Hematopoietic multipotent progenitor cell treated with erythropoietin and hydrocortisone succinate and interleukin-3 and kit ligand, for 6 days (in vitro differentiated cells): ENCODE data around the gene EFTUD2.

ENCODE experiments used
- DNase-seq: peaks from one replicate; pipeline ENCODE4 v3.0.0-alpha.2; 2015

Gene EFTUD2

DNA sequence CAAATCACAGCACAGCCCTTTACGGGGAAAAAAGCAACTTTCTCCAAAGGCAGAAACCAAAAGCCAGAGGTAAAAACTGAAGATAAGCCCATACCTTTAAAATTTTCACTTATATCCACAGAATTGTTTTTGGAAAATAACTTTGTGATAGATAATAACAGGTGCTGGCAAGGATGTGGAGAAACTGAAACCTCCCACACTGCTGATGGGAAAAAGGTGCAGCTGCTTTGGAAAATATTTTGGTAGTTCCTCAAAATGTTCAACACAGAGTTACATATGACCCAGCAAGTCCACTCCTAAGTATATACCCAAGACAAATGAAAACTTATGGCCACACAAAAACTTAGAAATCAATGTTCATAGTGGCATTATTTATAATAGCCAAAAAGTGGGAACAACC, 12.2 kb downstream of the EFTUD2 start:
- no peak for DNase-seq

DNA sequence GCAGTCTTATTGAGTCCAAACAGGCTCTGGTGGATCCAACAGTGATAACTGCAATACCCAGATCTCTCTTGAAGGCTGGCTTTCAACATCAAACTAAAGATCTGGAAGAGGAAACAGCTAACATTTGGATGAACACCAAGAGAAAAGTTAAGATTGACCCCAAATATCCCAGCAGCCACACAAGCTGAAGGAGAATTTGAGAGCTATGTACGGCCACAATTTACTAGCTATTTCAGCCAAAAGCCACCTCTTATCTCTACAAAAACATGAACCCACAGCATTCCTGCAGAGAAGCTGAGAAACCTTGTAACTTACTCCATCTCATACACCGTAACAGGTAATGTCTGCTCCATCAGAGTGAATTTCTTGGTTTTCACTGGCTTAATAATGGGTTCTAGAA, 14.3 kb downstream of the EFTUD2 start:
- DNase-seq: no peak

DNA sequence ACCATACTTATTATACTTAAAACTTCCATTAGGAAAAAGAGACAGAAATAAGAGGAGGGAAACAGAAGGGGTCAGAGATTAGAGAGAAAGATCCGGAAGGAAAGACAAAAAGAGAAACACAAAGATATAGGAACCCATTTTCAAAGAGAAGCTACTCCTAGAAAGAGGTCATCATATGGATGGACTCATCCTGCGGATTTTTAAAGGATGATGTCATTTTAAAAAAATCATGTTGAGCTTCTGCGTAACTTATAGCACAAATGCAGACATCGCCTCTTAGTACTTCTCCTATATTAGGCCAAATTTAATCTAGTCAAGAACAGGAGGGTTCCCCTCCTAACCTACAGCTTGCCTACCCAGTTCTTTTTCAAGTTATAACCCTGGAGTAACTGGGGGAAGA, 18.1 kb downstream of the EFTUD2 start:
- no peak for DNase-seq

DNA sequence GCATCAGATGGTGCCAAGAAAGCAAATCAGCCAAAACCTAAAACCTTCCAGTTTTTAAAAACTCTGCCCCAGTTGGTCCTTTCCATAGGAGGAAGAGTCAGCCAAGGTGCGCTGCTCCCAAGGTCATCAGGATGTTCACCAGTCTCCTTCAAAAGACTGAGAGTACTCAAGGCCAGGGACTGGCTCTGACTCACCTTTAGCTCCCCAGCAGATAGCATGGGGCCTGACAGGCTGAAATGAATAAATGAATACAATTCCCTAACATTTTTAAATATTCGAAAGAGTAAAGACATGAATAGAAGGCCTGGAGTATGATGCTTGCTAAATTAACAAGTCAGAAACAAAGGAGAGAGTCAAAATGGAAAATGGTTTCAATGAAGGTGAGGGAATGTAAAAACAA, 19.2 kb downstream of the EFTUD2 start:
- DNase-seq: no peak

DNA sequence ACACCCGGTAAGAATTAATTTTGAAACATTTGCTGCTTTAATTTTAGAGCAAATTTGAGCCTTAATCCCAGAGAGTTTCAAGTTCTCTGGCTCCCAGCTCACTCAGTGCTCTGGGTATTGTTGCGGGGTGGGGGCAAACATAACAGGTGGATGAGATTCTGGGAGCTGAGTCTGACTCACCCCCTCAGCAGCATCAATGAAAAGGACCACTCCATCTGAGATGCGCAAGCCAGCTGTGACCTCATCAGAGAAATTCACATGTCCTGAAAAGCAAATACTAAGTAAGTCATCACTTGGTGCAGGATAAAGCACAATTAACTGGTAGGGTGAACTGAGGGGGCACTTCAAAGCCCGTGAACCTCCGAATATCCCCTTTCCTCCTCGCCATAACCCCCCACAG, 19.9 kb downstream of the EFTUD2 start:
- no peak for DNase-seq

DNA sequence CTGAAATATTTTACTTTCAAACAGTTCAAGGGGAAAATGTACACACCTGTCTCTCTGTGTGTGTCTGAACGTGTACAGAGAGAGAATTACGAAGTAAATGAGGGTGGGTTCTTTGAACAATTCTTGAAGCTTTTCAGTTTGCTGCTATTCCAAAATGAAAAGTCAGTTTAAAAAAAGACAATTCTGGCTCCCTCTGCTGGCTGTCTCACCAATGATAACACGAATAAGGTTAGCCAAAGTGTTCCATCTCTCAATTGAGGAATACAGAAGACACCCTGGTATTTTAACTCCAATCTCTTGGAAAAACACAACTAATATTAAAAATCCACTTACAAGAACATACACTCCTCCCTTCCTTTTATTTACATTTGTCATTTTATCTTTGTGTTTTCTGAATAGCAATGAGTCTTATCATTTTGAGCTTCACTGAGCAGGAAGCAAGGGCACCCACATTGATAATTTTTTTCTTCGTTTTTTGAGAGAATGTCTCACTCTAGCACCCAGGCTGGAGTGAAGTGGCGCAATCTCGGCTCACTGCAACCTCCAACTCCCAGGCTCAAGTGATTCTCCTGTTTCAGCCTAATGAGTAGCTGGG, 20.5 kb downstream of the EFTUD2 start:
- DNase-seq: peak; percentile 69

DNA sequence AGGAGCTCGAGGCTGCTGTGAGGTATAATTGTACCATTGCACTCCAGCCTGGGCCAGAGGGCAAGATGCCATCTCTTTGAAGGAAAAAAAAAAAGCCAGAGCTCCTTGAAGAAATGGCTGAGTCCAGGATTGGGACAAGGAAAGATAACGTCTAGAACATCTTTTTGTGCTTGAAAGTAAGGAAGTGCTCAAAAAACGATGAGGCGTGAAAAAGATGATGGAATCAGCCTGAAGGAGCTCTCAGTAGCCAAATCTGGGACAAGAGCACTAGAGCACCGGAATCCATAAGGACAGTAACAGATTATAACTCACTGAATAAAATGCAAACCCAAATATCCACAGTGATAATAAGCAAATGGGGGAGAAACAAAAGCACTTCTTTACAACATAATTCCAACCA, 22.1 kb downstream of the EFTUD2 start:
- no peak for DNase-seq

DNA sequence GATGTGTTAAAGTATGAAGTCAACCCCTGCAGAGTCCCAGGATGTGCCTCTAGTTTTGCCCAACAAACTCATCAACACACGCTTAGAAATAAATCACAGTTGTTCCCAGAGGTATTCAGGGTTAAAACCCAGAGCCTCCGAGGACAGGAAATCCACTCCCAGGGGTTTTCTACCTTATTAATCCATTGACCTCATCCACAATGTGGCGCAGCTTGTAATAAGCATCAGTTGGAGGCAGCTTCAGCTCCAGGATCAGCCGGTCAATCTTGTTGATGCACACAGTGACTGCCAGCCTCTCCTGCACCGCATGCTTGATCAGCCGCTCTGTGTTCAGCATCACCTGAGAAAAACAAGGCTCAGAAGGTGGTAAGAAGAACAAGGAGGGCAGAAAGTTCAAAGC, 23.5 kb downstream of the EFTUD2 start:
- DNase-seq: no peak

DNA sequence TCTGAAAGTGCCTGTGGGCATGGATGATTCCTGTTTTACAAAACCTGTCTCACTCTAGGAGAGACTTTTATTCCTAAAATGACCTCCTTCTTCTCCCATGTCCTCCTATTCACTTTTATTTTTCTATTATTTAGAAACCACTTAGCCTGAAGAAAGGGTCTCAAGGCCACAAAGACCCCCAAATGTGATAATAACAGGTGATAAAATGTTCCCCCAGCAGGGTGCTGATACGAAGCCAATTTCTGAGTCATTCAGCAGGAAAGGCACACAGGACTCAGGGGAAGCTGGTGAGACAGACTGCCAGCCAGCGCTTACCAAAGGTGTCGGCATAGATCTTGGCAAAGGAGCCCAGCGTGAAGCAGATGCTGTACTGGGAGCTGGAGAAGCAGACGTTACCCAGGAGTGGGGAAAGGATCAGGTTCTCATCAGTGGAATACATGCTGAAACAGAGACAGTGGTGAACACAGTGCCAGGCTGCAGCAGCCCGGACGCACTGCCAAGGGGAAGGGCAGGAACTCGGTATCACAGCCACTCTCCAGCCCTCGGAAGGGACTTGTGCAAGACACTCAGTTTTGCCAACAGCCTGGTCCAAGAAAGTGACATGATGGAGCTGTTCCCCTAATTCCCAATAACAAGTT, 27.0 kb downstream of the EFTUD2 start:
- DNase-seq: no peak

DNA sequence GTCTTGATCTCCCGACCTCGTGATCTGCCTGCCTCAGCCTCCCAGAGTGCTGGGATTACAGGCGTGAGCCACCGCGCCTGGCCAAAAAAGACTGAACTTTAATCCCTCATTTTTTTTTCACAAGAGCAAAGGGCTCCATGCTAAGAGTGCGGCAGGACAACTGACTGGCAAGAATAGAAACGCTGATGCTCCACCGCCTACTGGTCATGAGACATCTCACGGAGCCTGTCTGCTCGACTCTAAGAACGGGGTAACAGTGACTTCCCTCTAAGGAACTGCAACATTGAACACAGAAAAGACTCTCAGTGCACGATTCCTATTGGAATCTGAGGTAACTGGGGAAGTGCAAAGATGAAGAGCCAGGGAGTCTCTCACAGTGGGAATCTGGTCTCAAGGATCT, 27.7 kb downstream of the EFTUD2 start:
- DNase-seq: no peak

DNA sequence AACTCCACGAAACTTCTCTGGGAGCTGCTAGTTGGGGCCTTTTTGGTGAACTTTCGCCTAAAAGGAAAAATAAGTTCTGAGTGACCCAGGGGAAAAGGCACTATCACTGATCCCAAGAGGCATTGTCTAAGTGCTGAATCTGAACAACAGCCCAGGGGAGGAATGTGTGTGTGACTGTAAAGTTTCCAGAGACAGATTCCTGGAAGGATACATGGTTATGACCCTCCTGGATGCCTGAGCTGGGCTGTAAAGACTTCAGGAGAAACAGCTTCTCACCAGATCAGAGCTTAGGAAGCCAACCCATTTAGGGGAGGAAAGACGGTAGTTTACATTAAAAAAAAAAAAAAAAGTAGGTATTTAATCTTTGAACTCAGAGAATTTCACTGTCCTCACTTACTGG, 31.4 kb downstream of the EFTUD2 start:
- no peak for DNase-seq

DNA sequence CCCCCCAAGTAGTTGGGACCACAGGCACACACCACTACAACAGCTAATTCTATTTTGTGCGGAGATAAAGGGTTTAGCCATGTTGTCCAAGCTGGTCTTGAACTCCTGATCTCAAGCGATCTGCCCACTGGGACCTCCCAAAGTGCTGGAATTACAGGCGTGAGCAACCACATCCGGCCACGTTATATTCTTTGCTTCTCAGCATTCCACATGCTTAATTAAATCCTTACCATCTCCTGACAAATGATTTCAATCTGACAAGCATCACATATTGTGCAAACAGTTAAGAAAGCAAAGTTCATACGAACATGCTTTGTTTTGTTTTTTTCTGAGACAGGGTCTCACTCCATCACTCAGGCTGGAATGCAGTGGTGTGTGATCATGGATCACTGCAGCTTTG, 33.3 kb downstream of the EFTUD2 start:
- DNase-seq: no peak

DNA sequence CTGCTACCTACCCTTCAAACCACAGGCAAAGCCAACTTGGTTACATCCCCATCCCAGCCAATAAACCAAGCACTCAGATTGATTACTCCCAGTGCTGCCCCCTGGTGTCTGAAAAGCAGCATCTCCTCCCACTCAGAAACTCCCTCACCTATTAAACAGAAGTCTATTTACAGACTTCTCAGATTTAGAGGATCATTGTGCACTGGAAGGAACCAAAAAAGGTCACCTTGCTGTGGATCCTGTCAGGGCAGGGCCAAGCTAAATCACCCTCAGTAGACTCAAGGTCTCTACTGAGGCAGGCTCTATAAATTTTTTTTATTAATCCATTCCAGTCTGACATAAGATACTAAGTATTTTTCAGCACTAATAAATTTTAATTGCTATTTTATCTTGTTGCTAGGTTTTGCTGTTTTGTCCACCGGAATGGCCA, 34.0 kb downstream of the EFTUD2 start:
- peak; percentile 89 for DNase-seq

DNA sequence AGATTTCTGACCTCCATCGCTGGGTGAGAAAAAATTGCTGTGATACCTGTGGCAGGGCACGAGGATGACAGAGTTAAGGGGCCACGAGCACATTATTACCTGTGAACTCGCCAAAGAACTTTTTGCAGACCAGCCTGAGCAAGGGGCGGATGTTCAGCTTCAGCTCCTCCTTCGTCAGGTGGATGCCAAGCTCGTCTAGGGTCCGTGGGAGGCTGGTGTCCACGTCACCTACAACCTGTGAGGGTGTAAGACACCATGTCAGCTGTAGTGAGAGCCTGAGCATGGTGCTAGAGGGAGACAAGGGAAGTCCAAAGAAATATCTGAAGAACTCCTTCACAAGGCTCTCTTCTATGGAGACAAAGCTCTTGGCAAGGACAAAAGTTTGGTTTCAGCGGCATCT, 34.4 kb downstream of the EFTUD2 start:
- DNase-seq: no peak

DNA sequence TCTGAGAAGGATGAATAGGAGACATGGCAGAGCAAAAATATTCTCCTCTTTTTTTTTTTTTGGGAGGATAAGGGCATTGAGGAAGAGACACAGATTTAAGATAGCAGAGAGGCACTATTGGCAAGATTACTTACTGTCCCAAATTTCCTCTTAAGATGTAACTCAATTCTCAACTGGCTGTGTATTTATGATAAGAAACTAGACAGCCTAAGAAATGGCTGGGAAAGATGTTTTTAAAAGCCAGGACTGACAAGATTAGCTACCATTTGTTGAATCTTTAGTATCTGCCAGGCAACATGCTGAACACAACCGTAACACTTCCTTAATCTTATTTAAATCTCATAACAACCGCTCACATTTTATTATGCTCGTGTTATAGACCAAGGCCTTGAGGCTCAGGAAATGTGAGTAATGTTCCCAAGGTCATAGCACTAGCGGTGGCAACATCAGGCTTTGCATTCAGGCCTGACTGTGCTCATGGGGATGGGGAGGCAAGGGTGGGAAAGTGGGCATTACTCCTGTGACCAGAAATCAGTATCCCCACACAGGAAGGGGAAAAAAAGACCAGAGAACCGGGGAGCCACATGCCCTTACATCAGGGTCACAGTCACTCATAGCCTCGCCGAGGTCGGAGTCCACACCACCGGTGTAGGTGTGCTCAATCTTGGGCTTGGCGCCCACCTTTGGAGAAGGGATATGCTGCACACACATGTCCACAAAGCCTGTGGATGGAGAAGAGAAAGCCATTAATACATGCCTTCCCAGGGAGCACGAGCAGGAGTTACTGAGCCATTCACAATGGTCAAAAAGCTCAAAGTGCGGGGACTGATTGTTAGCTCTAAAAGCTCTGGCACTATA, 36.0 kb downstream of the EFTUD2 start:
- DNase-seq: no peak

DNA sequence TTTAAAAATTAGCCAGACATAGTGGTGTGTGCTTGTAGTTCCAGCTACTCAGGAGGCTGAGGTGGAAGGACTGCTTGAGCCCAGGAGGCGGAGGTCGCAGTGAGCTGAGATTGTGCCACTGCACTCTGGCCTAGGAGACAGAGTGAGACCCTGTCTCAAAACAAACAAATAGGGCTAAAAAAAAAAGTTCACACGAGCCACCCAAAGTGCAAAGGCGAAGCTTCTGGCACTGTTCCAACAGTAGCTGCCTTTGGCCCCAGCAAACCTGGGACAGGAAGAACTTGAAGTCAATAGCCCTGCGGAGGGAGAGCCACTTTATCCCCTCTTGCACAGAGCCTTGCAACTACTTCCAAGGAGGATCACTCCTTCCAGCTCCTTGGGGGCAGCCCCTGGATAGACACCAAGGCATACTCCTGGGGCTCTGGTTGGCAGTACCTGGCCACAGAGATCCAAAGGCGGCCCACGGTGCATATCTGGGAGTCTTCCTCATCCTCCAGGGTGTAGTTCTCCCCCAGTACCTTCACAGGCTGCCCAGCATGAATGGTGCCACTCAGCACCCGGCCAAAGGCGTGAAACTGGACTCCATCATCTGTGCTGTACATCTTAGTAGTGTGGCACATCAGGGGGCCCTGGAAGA, 36.8 kb downstream of the EFTUD2 start:
- peak; percentile 13 for DNase-seq

DNA sequence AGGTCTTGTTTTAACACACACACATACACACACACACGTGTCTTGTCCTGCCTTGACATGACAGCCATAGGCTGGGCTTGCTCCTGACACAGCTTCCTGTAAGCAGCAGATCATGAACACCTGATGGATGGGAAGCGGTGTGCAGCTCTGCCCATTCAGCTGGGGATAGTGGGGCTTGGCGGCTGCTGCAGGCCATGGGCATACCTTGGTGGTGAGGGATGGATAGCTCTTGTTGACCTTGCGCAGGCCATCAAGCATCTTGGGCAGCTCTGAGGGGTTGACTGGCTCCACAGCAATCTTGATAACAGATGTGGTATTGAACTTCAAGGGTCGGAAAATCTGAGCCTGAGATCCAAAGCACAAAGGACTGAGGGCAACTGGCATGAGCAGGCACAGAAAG, 39.5 kb downstream of the EFTUD2 start:
- no peak for DNase-seq

DNA sequence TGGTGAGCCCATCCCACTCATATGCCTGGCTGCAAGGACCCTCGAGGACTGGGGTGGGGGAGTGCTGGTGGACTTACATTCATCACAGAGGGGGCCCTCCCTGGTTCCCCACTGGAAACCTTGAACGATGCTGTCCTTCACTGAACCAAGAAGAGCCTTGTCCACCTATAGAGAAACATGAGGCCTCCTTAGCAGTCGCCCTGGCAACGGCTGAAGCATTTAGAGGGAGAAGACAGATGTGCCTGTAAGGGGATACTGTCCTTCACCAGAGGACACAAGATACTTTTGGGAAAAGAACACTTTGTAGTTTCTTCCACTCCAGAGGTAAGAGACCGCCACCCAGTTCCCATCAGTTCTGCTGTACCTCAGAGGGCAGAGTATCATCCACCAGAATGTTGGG, 45.1 kb downstream of the EFTUD2 start:
- no peak for DNase-seq

DNA sequence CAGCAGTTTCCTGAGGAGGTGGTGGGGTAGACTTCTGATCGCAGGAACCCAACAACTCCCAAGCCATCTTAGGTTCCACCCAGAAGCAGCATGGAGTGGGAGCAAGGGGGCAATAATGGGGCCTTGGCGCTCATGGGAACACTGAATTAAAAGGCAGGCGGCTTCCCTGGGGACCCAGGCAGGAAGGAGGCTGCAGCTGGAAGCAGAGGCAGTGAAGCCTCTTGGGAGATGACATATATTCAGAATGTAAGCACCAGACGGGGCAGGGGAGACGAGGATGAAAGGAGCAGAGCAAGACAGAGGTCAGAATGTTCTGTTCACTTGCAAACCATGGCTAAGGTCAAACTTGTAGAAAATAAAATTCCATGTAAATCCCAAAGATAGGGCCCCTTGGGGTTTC, 48.6 kb downstream of the EFTUD2 start:
- DNase-seq: no peak

DNA sequence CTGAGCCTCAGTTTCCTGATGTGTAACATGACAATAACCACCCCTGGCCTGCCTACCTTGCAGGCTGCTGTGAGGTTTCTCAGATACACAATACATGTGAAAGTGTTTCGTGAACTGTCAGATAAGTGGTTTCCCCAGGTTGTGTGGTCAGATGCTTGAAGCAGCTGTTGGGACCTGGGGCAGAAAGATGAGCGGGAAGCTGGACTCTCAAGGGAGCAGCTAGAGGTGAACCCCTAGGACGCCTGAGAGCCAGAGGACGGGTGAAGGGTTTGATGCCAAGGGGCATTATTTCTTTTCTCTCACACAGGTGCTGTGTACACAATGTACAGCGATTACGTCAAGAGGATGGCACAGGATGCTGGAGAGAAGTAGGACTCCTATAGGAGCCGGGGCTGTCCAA, 49.2 kb downstream of the EFTUD2 start:
- DNase-seq: no peak

DNA sequence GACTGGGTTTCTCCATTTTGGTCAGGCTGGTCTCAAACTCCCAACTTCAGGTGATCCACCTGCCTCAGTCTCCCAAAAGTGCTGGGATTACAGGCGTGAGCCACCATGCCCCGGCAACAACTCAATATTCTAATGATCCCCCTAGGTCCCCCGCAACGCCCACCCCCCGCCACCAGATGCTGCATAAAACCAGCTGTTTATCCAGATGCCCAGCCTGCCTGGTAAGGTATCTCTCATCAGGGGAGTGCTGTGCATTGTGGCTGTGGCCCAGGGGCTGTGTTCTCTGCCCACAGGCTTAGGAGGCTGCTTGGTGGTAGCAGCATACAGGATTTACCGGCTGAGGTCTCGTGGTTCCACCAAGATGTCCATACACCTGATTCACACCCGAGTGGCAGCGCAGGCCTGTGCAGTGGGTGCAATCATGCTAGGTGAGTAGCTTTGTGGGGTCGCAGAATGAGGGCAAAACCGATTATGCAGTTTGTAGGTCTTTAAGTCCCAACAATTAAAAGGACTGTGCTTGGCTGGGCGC, 50.2 kb downstream of the EFTUD2 start:
- no peak for DNase-seq

DNA sequence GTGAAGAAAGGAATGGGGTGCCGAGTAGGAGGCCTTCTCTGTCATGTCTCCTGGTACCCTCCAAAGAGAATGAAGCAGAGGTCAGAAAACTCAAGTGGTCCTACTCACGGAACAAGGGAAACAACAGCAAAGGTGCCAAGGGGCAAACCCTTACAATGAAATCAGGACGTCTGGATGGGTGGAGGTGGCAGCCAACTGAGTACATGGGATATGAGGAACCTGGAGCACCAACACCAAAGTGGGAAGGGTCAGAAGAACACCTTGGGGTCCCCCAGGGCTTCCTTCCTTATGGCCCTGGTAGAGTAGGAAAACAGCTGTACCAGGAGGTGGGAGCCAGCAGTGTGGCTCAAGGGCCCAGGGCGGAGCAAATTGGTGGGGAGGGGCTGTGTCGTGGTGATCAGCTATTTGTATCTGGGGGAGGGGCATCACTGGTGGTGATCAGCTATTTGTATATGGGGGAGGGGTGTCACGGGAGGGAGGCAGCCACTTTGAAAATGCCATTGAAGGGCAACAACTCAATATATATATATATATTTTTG, 50.9 kb downstream of the EFTUD2 start:
- DNase-seq: no peak

DNA sequence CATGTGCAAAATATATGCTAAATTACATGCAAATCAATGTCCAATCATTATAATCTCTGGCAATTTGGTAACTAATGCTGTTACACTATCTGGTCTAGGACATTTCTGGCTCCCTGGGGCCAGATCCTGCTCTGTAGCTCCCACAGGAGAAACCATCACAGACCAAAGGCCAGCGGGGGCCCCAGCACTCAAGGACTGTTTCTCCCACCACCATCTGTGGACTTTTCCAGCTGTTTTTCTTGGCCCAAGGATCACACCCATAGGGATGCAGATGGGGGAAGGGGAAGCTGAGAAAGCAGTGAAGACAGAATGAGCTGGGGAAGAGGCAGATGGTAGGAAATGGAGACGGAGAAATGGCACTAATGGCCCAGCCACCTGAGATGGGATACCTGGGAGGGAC, 51.7 kb downstream of the EFTUD2 start, which contains the start of gene HIGD1B:
HIGD1B (plus strand) TSS at position 298 of the 400 bp plus-strand sequence. CDS start 270 bp downstream, outside the sequence.
- no peak for DNase-seq
